Stimulated activated CD4-positive, alpha-beta T cell treated with anti-CD3 and anti-CD28 coated beads, Interleukin-15, amount 100 ng/mL, for 48 hours (primary cell): Measurements from ENCODE around the gene TMEM139.
A peak's percentile ranks its signal among the peaks of the same experiment; 100 is the strongest.
"Not testable (repeated sequence)": the region's sequence is repeated elsewhere in the genome, so short reads cannot be mapped to it uniquely, and the experiment has no call there.

ENCODE experiments used
- DNase-seq, 2 donors: peaks; one replicate each; pipeline ENCODE4 v3.0.0-alpha.2; 2020; ENCODE audit warnings: low read depth in 2 of 2

Gene TMEM139

GRCh38 chr7:143288836-143289235, 4.1 kb downstream of the TMEM139 start:
- no peak for DNase-seq

GRCh38 chr7:143289421-143289820, 4.7 kb downstream of the TMEM139 start:
- no peak for DNase-seq

GRCh38 chr7:143289888-143290287, 5.1 kb downstream of the TMEM139 start:
- not testable (repeated sequence) for DNase-seq

GRCh38 chr7:143290293-143290692, 5.5 kb downstream of the TMEM139 start:
- no peak for DNase-seq

- DNase-seq: no peak
These were observed 8.1 kb downstream of the TMEM139 start for GRCh38 chr7:143292876-143293275.

- DNase-seq: no peak
These were observed 11.1 kb downstream of the TMEM139 start for GRCh38 chr7:143295870-143296269.

- DNase-seq: no peak
These were observed 11.9 kb downstream of the TMEM139 start for GRCh38 chr7:143296686-143297085.

GRCh38 chr7:143299346-143299745, 14.6 kb downstream of the TMEM139 start:
- DNase-seq: no peak

- peak in 1 of 2 donors; percentile 45 for DNase-seq
These were observed 15.1 kb downstream of the TMEM139 start for GRCh38 chr7:143299840-143300239.

GRCh38 chr7:143300959-143301935, 16.5 kb downstream of the TMEM139 start:
- no peak for DNase-seq

- DNase-seq: no peak
These were observed 19.0 kb downstream of the TMEM139 start for GRCh38 chr7:143303733-143304132.

- no peak for DNase-seq
These were observed 20.2 kb downstream of the TMEM139 start for GRCh38 chr7:143304938-143305337.

- DNase-seq: peak; percentile 50 to 62
These were observed 20.8 kb downstream of the TMEM139 start for GRCh38 chr7:143305423-143306070.

GRCh38 chr7:143308632-143309031, 23.9 kb downstream of the TMEM139 start:
- DNase-seq: no peak

GRCh38 chr7:143314127-143314526, 29.4 kb downstream of the TMEM139 start:
- DNase-seq: no peak

GRCh38 chr7:143315776-143316175, 31.0 kb downstream of the TMEM139 start, which contains the start of gene CLCN1:
Gene CLCN1 (plus strand): TSS chr7:143316111. CDS start chr7:143316213, 102 bp downstream.
- DNase-seq: no peak

- DNase-seq: no peak
These were observed 31.7 kb downstream of the TMEM139 start for GRCh38 chr7:143316492-143316891.

GRCh38 chr7:143318661-143319060, 33.9 kb downstream of the TMEM139 start:
- DNase-seq: no peak

- no peak for DNase-seq
These were observed 35.9 kb downstream of the TMEM139 start for GRCh38 chr7:143320620-143321019.

GRCh38 chr7:143321242-143321641, 36.5 kb downstream of the TMEM139 start:
- DNase-seq: no peak

GRCh38 chr7:143321734-143322133, 37.0 kb downstream of the TMEM139 start:
- no peak for DNase-seq

GRCh38 chr7:143322760-143323633, 38.2 kb downstream of the TMEM139 start:
- DNase-seq: no peak
